Stomach (tissue), 4 donors: ENCODE results near the gene USP35.

Source experiments
- POLR2A ChIP-seq, 4 donors: fragments of 450-650 bp; IDR thresholded peaks; one replicate each; pipeline ENCODE4 v1.6.1; 2016; ENCODE audit warnings: antibody characterized with exemption in 4 of 4, control low read depth in 2 of 4, mild to moderate bottlenecking in 1 of 4, moderate library complexity in 1 of 4
- TF ChIP-seq, protein P1 (sequence below), 7 experiments: fragments of 450-650 bp in 4 of 7; fragments of 200-600 bp in 3 of 7; sonication (generic) in 3 of 7; IDR thresholded peaks; one replicate each; pipeline ENCODE4 v1.5.1; 2016 to 2019; ENCODE audit warnings: antibody characterized with exemption in 7 of 7, control low read depth in 2 of 7, mild to moderate bottlenecking in 1 of 7

- TF ChIP-seq, protein P1, sequence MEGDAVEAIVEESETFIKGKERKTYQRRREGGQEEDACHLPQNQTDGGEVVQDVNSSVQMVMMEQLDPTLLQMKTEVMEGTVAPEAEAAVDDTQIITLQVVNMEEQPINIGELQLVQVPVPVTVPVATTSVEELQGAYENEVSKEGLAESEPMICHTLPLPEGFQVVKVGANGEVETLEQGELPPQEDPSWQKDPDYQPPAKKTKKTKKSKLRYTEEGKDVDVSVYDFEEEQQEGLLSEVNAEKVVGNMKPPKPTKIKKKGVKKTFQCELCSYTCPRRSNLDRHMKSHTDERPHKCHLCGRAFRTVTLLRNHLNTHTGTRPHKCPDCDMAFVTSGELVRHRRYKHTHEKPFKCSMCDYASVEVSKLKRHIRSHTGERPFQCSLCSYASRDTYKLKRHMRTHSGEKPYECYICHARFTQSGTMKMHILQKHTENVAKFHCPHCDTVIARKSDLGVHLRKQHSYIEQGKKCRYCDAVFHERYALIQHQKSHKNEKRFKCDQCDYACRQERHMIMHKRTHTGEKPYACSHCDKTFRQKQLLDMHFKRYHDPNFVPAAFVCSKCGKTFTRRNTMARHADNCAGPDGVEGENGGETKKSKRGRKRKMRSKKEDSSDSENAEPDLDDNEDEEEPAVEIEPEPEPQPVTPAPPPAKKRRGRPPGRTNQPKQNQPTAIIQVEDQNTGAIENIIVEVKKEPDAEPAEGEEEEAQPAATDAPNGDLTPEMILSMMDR (IDR thresholded peaks at IDR 0.05), result no peak
- TF ChIP-seq POLR2A (IDR thresholded peaks at IDR 0.05), result no peak
Measured at GRCh38 chr11:78218707-78219492, 30.2 kb downstream of the USP35 start.
